ENCODE measurements around the gene PHLDA3. TPM values are rescaled to one million over a fixed set of nuclear protein-coding genes. Genes with fewer than 3 reads are reported as not detected.

PHLDA3 gene
- total and polyA plus RNA-seq, 4 donors: 0.36 to 2.2 (median 1.0) TPM

DNA sequence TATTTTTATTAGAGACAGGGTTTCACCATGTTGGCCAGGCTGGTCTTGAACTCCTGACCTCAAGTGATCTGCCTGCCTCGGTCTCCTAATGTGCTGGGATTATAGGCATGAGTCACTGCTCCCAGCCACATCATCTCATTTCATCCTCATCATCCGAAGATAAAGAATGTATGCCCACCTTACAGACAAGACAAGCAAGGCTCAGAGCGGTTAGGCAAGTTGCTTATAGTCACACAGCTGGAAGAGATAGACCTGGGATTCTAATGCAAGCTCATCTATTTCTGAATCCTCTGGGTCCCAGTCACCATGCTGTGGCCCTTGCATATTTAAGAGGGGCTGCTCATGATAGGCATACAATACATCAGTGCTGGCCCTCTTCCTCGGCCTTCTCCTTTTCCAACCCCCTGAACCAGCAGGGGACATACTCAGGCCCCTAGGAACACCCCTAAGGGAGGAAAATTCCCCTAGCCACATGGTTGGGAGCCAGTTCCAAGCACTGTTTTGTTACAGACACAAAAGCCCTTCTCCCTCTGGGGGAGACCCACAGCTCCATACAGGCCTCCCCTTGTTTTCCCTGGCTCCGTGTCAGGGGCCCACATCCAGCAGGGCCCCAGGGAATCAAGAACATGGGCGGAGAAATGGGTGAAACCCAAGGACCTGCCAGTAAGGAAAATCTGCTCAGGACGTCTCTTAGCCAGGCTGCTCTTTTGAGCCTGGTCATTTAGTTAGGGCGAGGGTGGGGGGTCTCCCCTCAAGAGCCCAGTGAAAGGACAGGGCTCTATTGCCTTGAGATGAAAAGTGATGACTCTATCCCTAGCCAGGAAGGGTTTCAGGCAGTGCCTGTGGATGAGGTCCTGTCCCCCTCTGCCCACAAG, 31.0 kb upstream of the PHLDA3 start:
- peak overlapping the region in 2 of 3 donors; percentile 1 to 5 for H3K4me3 ChIP-seq (ENCODE audit: low read depth in 1 of 3, low read length in 3 of 3)
- H3K9me3 ChIP-seq (ENCODE audit: control insufficient read depth in 4 of 4, low read length in 3 of 4): no peaks in the 10 kb centered on the region
- peak overlapping the region in 1 of 2 donors; percentile 45 for H3K9ac ChIP-seq (ENCODE audit: low read depth in 1 of 2, low read length in 2 of 2)
- H3K27ac ChIP-seq (ENCODE audit: low read depth in 1 of 2, low read length in 2 of 2): peak overlapping the region; percentile 81 to 93
- no peaks in the 10 kb centered on the region for H3K27me3 ChIP-seq (ENCODE audit: control insufficient read depth in 4 of 4, insufficient read depth in 4 of 4, low read length in 3 of 4)
- 79% methylated on average over 8 of the region's 8 CpGs for WGBS
- no peak for TF ChIP-seq RAD21 (IDR thresholded peaks at IDR 0.05)
- TF ChIP-seq, protein P1, sequence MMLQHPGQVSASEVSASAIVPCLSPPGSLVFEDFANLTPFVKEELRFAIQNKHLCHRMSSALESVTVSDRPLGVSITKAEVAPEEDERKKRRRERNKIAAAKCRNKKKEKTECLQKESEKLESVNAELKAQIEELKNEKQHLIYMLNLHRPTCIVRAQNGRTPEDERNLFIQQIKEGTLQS (IDR thresholded peaks at IDR 0.05): no peak
- no peak for TF ChIP-seq HNF4A (conservative IDR thresholded peaks at IDR 0.05)
- TF ChIP-seq CTCF (IDR thresholded peaks at IDR 0.05; ENCODE audit: low read depth, low read length, missing input control): no peak
- TF ChIP-seq EGR1 (IDR thresholded peaks at IDR 0.05; ENCODE audit: low read depth in 2 of 2): no peak
- TF ChIP-seq NR2F2 (IDR thresholded peaks at IDR 0.05): no peak
- no peak for TF ChIP-seq RXRA (IDR thresholded peaks at IDR 0.05)
- no peak for TF ChIP-seq FOXA2 (IDR thresholded peaks at IDR 0.05)
- TF ChIP-seq, protein P2, sequence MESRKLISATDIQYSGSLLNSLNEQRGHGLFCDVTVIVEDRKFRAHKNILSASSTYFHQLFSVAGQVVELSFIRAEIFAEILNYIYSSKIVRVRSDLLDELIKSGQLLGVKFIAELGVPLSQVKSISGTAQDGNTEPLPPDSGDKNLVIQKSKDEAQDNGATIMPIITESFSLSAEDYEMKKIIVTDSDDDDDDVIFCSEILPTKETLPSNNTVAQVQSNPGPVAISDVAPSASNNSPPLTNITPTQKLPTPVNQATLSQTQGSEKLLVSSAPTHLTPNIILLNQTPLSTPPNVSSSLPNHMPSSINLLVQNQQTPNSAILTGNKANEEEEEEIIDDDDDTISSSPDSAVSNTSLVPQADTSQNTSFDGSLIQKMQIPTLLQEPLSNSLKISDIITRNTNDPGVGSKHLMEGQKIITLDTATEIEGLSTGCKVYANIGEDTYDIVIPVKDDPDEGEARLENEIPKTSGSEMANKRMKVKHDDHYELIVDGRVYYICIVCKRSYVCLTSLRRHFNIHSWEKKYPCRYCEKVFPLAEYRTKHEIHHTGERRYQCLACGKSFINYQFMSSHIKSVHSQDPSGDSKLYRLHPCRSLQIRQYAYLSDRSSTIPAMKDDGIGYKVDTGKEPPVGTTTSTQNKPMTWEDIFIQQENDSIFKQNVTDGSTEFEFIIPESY (IDR thresholded peaks at IDR 0.05): no peak
- no peak for TF ChIP-seq TAF1 (conservative IDR thresholded peaks at IDR 0.05)
- peaks cover 0 to 7% (median 3%) of the 10 kb centered on the region in 4 donors for H3K36me3 ChIP-seq (ENCODE audit: control insufficient read depth in 4 of 4, insufficient read depth in 3 of 4, low read depth in 1 of 4, low read length in 3 of 4)
- H3K4me1 ChIP-seq (ENCODE audit: control insufficient read depth in 4 of 4, insufficient read depth in 4 of 4, low read length in 3 of 4): peaks cover 33 to 92% (median 87%) of the 10 kb centered on the region in 4 donors
- no peak for DNase-seq (ENCODE audit: low spot score)

DNA sequence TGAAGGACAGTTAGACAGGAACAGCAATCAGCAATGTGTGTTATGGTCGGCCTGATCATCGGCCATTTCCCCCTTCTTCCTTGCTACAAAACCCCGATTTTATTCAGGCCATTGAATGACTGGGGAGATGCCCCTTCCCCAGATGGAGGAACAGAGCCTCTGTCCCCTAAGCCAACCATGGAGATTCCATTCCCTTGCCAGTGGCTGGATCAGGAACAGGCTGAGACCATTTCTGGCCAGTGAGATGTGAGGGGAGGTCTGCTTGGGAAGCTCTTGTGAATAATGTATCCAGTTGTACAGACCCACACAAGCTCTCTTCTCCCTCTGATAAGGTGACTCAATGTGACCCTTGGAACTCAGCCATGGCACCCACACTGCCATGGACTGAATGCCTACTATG, 30.2 kb upstream of the PHLDA3 start:
- peaks cover 28 to 94% (median 87%) of the 10 kb centered on the region in 4 donors for H3K4me1 ChIP-seq (ENCODE audit: control insufficient read depth in 4 of 4, insufficient read depth in 4 of 4, low read length in 3 of 4)
- WGBS: 92% methylated on average over 3 of the region's 3 CpGs
- H3K9ac ChIP-seq (ENCODE audit: low read depth in 1 of 2, low read length in 2 of 2): no peak overlapping the region
- H3K36me3 ChIP-seq (ENCODE audit: control insufficient read depth in 4 of 4, insufficient read depth in 3 of 4, low read depth in 1 of 4, low read length in 3 of 4): peaks cover 3 to 13% (median 4%) of the 10 kb centered on the region in 4 donors
- H3K9me3 ChIP-seq (ENCODE audit: control insufficient read depth in 4 of 4, low read length in 3 of 4): no peaks in the 10 kb centered on the region
- no peak for DNase-seq (ENCODE audit: low spot score)
- no peaks in the 10 kb centered on the region for H3K27me3 ChIP-seq (ENCODE audit: control insufficient read depth in 4 of 4, insufficient read depth in 4 of 4, low read length in 3 of 4)
- H3K27ac ChIP-seq (ENCODE audit: low read depth in 1 of 2, low read length in 2 of 2): peak overlapping the region in 1 of 2 donors; percentile 15
- H3K4me3 ChIP-seq (ENCODE audit: low read depth in 1 of 3, low read length in 3 of 3): no peak overlapping the region
- TF ChIP-seq MAX (IDR thresholded peaks at IDR 0.05) (no peak), HNF4A (conservative IDR thresholded peaks at IDR 0.05) (no peak), HNF4G (IDR thresholded peaks at IDR 0.05) (no peak), YY1 (IDR thresholded peaks at IDR 0.05) (no peak), REST (IDR thresholded peaks at IDR 0.05) (no peak), CTCF (IDR thresholded peaks at IDR 0.05; ENCODE audit: low read depth, low read length, missing input control) (no peak), SP1 (IDR thresholded peaks at IDR 0.05) (no peak), FOXA1 (IDR thresholded peaks at IDR 0.05) (no peak), RXRA (IDR thresholded peaks at IDR 0.05) (no peak), GABPA (IDR thresholded peaks at IDR 0.05 in 1 of 2, conservative IDR thresholded peaks at IDR 0.05 in 1 of 2) (no peak), FOXA2 (IDR thresholded peaks at IDR 0.05) (no peak), EGR1 (IDR thresholded peaks at IDR 0.05; ENCODE audit: low read depth in 2 of 2) (no peak)
- TF ChIP-seq, protein P2 (IDR thresholded peaks at IDR 0.05): no peak
- TF ChIP-seq, protein P1 (IDR thresholded peaks at IDR 0.05): no peak
